GM12874 (cell line): ENCODE results near the gene CACNG1.

ENCODE experiments used
- CTCF ChIP-seq: IDR thresholded peaks from 2 replicates; pipeline ENCODE4 v1.5.1; 2011; ENCODE audit warnings: low read depth, mild to moderate bottlenecking, control low read depth, low read length, moderate library complexity; ENCODE audit not compliant: insufficient read depth

The CACNG1 gene

DNA sequence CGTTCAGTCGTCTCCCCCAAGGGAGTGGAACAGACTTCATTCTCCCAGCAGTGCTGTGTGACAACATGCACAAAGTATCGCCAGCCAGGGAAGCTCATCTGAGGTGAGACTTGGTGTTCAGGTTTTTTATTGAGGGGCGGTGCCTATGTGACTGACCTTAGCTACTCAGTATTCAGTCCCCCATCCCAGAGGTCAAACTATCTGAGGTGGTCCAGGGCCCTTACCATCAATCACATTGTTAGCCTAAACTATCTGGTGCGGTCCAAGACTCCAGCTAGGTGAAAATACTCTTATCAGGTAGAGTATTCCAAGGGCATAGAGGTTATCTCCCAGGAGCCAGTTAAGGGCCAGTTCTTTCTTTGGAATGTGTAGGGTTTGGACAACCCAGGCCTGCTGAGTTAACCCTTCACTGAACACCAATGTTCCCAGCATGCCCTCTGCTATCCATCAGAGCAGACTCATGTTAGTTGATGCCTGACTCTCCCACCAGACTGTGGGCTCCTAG lies 5.4 kb upstream of the CACNG1 start:
- TF ChIP-seq CTCF: no peak

DNA sequence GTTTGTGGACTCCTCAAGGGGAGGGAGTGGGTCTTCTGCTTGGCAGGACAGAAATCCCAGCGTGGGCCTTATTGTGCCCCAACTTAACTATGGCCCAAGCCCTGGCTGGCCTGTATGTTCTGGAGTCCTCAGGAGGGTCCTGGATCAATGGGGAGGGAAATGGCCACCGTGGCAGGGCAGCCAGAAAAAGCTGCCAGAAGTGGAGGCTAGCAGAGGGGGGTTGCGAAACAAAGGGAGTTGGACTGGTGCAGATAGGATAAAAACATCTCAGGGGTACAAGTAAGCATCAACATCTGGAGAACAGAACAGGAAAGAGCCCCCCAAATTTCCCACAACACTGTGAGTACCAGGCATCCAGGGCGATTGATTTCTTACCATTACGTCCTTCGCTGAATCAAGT lies 3.7 kb upstream of the CACNG1 start:
- no peak for TF ChIP-seq CTCF

GRCh38 chr17:67041531-67041930 lies 2.8 kb upstream of the CACNG1 start:
- no peak for TF ChIP-seq CTCF

GRCh38 chr17:67041941-67042899 lies 2.1 kb upstream of the CACNG1 start:
- TF ChIP-seq CTCF: no peak

DNA sequence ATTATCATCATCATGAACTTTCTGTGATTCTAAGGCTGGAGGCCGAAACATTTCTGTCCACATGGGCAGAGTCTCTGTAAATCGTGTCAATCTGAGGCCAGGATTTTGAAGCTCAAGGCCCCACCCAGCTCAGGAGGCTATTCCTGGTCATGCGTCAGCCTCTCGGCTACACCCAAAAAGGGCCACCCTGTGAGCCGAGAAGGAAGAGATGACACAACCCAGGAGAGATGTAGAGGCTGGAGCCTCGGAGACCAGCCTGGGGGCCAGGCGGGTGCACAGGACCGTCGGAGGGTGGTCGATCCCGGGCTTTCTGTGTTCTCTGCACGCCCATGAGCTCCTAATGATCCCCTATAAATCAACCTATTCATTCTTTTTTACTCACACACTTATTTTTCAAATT lies 1.1 kb upstream of the CACNG1 start:
- no peak for TF ChIP-seq CTCF

GRCh38 chr17:67044940-67045339 lies 586 bp downstream of the CACNG1 start:
- TF ChIP-seq CTCF: no peak

GRCh38 chr17:67046398-67046797 lies 2.0 kb downstream of the CACNG1 start:
- TF ChIP-seq CTCF: no peak
